ENCODE measurements around the gene SEC24D. TPM values are rescaled to one million over a fixed set of nuclear protein-coding genes. Genes with fewer than 3 reads are reported as not detected.
A peak's percentile ranks its signal among the peaks of the same experiment; 100 is the strongest.
"Not testable (repeated sequence)": the region's sequence is repeated elsewhere in the genome, so short reads cannot be mapped to it uniquely, and the experiment has no call there.

The SEC24D gene, protein sequence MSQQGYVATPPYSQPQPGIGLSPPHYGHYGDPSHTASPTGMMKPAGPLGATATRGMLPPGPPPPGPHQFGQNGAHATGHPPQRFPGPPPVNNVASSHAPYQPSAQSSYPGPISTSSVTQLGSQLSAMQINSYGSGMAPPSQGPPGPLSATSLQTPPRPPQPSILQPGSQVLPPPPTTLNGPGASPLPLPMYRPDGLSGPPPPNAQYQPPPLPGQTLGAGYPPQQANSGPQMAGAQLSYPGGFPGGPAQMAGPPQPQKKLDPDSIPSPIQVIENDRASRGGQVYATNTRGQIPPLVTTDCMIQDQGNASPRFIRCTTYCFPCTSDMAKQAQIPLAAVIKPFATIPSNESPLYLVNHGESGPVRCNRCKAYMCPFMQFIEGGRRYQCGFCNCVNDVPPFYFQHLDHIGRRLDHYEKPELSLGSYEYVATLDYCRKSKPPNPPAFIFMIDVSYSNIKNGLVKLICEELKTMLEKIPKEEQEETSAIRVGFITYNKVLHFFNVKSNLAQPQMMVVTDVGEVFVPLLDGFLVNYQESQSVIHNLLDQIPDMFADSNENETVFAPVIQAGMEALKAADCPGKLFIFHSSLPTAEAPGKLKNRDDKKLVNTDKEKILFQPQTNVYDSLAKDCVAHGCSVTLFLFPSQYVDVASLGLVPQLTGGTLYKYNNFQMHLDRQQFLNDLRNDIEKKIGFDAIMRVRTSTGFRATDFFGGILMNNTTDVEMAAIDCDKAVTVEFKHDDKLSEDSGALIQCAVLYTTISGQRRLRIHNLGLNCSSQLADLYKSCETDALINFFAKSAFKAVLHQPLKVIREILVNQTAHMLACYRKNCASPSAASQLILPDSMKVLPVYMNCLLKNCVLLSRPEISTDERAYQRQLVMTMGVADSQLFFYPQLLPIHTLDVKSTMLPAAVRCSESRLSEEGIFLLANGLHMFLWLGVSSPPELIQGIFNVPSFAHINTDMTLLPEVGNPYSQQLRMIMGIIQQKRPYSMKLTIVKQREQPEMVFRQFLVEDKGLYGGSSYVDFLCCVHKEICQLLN
- 48.1 TPM for total RNA-seq
- long read RNA-seq, full-length matches to known transcripts: 28 of 60 reads
- long read RNA-seq, partial matches to known transcripts: 14 of 60 reads
- long read RNA-seq, other reads (novel, unspliced or antisense): 18 of 60 reads

DNA sequence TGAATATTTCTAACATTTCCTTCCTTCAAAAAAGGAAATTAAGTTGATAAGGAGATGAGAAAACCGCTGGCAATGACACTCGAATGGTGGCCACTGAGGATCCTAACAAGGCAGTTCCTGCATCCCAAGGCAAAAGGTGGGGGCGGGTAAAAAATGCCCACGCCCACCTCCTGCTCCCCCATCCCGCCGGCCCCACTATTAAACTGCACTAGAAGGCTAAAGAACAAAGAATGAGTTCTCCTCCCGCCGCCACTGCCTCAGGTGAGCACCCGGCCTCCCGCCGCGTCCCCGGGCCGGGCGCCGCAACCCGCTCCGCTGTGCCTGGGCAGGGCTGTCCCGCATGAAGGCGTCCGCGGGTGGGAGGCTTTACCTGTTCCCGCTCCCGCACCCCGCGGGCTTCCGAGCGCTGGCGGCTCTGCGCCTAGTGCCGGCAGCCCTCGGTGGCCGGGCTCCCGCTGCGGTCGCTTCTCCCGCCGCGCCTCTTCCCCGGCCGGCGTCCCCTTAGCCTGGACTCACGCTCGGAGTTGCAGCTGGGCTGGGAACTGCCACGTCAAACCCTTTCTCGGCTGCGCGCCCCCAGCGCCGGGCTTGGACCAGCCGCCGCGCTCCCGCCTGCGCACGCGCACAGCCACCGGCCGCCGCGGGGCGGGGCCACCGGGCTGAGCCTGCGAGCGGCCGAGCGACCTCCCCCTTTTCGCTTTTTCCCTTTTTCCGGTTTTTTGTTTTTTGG is at the start of gene SEC24D:
Gene SEC24D, minus strand, starts transcription at position 556 of the 730 bp plus-strand sequence. CDS start 2,430 bp downstream, outside the sequence.
- Histone ChIP-seq H3K9me3 (no peaks in the 10 kb centered on the region), H3K27ac (peak within 1 kb of the TSS; percentile 88), H3K27me3 (no peaks in the 10 kb centered on the region), H3K4me1 (peaks cover 16% of the 10 kb centered on the region), H3K4me3 (peak within 1 kb of the TSS; percentile 74), H3K36me3 (peaks cover 29% of the 10 kb centered on the region)
- peak; percentile 95 for ATAC-seq
- intact Hi-C loops (cut with DNase I): no loop called here
- DNase-seq: peak; percentile 94
- TF ChIP-seq CTCF (IDR thresholded peaks at IDR 0.05): no peak

DNA sequence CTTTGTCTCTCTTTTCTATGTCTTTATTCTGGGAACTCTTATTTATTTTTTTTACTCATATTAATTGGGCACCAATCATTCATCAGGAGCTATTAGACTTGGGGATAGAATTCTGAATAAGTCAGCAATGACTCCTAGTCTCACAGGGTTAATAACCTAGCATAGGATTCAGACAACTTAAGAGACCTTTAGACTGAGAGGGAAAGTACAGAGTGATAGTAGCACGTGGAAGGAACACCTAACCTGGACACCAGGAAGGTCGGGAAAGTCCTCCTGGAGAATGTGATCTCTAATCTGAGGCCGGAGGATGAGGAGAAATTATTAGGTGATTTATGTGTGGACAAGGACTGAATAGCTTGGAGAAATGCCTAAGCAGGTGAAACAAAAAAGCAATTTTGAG is 48.8 kb upstream of the SEC24D start:
- no peak for TF ChIP-seq CTCF (IDR thresholded peaks at IDR 0.05)
- Histone ChIP-seq H3K9me3 (no peaks in the 10 kb centered on the region), H3K27ac (no peak overlapping the region), H3K4me3 (no peak overlapping the region), H3K36me3 (no peaks in the 10 kb centered on the region), H3K4me1 (peaks cover 11% of the 10 kb centered on the region), H3K27me3 (peaks cover 6% of the 10 kb centered on the region)
- DNase-seq (no peak), ATAC-seq (no peak)
- intact Hi-C loops (cut with DNase I): no loop called here

DNA sequence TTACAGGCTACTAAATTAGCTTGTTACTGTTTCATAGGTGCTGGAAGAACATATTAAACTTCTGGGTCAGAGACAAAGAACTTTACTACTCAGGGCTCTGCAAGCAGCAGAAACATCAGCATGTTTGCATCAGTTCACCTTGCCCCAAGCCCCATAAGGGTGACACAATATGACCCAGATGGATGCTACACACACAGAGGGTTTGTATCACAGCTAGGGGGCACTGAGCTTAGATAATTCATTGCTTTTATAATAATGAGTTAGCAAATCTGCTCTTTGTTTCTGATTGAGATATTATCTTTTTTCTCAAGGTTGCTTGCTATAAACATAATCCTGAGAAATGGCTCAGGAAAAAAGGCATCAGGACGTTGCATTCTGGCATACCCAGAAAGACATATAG is 47.9 kb upstream of the SEC24D start:
- Histone ChIP-seq H3K36me3 (no peaks in the 10 kb centered on the region), H3K4me1 (peaks cover 7% of the 10 kb centered on the region), H3K27ac (no peak overlapping the region), H3K9me3 (no peaks in the 10 kb centered on the region), H3K4me3 (no peak overlapping the region), H3K27me3 (peaks cover 6% of the 10 kb centered on the region)
- no peak for TF ChIP-seq CTCF (IDR thresholded peaks at IDR 0.05)
- ATAC-seq (no peak), DNase-seq (no peak)
- intact Hi-C loops (cut with DNase I): no loop called here

GRCh38 chr4:118881512-118882146 is 45.7 kb upstream of the SEC24D start:
- TF ChIP-seq CTCF (IDR thresholded peaks at IDR 0.05): no peak
- no peak for ATAC-seq
- no peak overlapping the region for H3K4me3 ChIP-seq
- intact Hi-C loops (cut with DNase I): no loop called here
- H3K9me3 ChIP-seq: no peaks in the 10 kb centered on the region
- H3K4me1 ChIP-seq: no peaks in the 10 kb centered on the region
- H3K36me3 ChIP-seq: no peaks in the 10 kb centered on the region
- H3K27ac ChIP-seq: no peak overlapping the region
- DNase-seq: no peak
- no peaks in the 10 kb centered on the region for H3K27me3 ChIP-seq

DNA sequence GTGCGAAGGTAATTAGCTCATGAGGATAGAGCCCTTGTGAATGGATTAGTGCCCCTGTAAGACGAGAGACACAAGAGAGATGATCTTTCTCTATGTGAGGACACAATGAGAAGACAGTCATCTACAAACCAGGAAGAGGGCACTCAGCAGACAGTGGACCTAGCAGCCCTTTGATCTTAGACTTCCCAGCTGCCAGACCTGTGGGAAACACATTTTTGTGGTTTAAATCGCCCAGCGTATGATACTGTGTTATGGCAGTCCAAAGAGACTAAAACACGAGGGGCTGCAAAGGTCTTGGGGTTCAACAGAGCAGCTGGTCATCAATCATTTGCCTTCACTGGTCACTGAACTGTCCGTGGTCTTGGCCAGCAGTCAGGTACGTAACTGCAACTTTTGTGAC is 43.5 kb upstream of the SEC24D start:
- no peak for TF ChIP-seq CTCF (IDR thresholded peaks at IDR 0.05)
- Histone ChIP-seq H3K36me3 (no peaks in the 10 kb centered on the region), H3K27me3 (no peaks in the 10 kb centered on the region), H3K9me3 (no peaks in the 10 kb centered on the region), H3K4me3 (no peak overlapping the region), H3K4me1 (no peaks in the 10 kb centered on the region), H3K27ac (no peak overlapping the region)
- no peak for DNase-seq
- no peak for ATAC-seq
- intact Hi-C loops (cut with DNase I): no loop called here

DNA sequence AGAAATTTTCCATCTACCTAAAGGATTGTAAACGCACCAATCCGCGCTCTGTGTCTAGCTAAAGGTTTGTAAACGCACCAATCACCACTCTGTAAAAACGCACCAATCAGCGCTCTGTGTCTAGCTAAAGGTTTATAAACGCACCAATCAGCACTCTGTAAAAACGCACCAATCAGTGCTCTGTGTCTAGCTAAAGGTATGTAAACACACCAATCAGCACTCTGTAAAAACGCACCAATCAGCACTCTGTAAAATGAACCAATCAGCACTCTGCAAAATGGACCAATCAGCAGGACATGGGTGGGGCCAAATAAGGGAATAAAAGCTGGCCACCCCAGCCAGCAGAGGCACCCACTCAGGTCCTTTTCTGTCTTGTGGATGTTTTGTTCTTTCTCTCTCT is 42.6 kb upstream of the SEC24D start:
- H3K27ac ChIP-seq; H3K36me3 ChIP-seq; H3K4me1 ChIP-seq; H3K27me3 ChIP-seq; H3K4me3 ChIP-seq; DNase-seq; H3K9me3 ChIP-seq; ATAC-seq; intact Hi-C loops (cut with DNase I): not testable (repeated sequence)

Measured in upper lobe of right lung (tissue), 1 donor.